Measurements from ENCODE around the gene CIB4.

The CIB4 gene

GRCh38 chr2:26555246-26556133, 85.7 kb downstream of the CIB4 start:
- DNase-seq (ENCODE audit: low read depth in 2 of 2, low spot score in 1 of 2) = no peak

- DNase-seq (ENCODE audit: low read depth in 2 of 2, low spot score in 1 of 2) = no peak
Observed at GRCh38 chr2:26552641-26553374, 88.4 kb downstream of the CIB4 start.

GRCh38 chr2:26550276-26551015, 90.7 kb downstream of the CIB4 start:
- DNase-seq (ENCODE audit: low read depth in 2 of 2, low spot score in 1 of 2) = no peak

GRCh38 chr2:26542676-26543505, 98.3 kb downstream of the CIB4 start:
- no peak for DNase-seq (ENCODE audit: low read depth in 2 of 2, low spot score in 1 of 2)

GRCh38 chr2:26542194-26542455, 99.0 kb downstream of the CIB4 start:
- no peak for DNase-seq (ENCODE audit: low read depth in 2 of 2, low spot score in 1 of 2)

GRCh38 chr2:26541401-26542193, 99.6 kb downstream of the CIB4 start:
- no peak for DNase-seq (ENCODE audit: low read depth in 2 of 2, low spot score in 1 of 2)

- DNase-seq (ENCODE audit: low read depth in 2 of 2, low spot score in 1 of 2) = no peak
Observed at GRCh38 chr2:26540961-26541360, 100.2 kb downstream of the CIB4 start.

GRCh38 chr2:26540306-26540705, 100.9 kb downstream of the CIB4 start:
- DNase-seq (ENCODE audit: low read depth in 2 of 2, low spot score in 1 of 2) = no peak

GRCh38 chr2:26537826-26538475, 103.2 kb downstream of the CIB4 start:
- DNase-seq (ENCODE audit: low read depth in 2 of 2, low spot score in 1 of 2) = no peak

GRCh38 chr2:26537069-26537825, 103.9 kb downstream of the CIB4 start:
- DNase-seq (ENCODE audit: low read depth in 2 of 2, low spot score in 1 of 2) = no peak

- DNase-seq (ENCODE audit: low read depth in 2 of 2, low spot score in 1 of 2) = no peak
Observed at GRCh38 chr2:26536371-26537068, 104.6 kb downstream of the CIB4 start.

GRCh38 chr2:26535663-26536275, 105.4 kb downstream of the CIB4 start:
- no peak for DNase-seq (ENCODE audit: low read depth in 2 of 2, low spot score in 1 of 2)

GRCh38 chr2:26534865-26535662, 106.1 kb downstream of the CIB4 start:
- no peak for DNase-seq (ENCODE audit: low read depth in 2 of 2, low spot score in 1 of 2)

GRCh38 chr2:26534098-26534864, 106.9 kb downstream of the CIB4 start:
- no peak for DNase-seq (ENCODE audit: low read depth in 2 of 2, low spot score in 1 of 2)

GRCh38 chr2:26533661-26534060, 107.5 kb downstream of the CIB4 start:
- no peak for DNase-seq (ENCODE audit: low read depth in 2 of 2, low spot score in 1 of 2)
